ENCODE results near the gene RASD1.

DNA sequence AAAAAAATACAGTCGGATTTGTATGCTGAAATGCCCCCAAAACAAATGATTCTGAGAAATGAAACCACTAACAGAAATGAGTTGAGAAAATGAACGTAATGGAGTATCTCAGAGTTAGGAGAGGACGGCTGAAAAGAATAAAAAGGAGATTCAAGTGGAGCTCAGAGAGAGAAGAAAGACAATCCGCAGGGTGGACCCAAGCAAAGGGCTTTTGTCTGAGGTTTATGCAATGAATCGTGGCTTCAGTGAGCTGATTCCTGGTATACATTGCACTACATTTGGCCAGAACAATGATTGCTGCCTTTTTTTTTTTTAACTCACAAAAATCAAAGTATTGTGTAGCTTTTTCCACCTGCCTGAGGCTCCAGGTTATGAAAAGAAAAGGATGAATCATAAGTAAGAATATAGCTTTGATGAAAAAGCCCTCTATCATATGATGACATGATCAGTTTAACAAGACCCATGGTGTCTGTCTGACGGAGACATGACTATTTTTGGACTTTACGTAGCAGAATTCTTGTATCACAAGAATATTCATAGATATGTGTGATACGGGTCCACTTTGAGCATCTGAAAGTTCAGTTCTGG lies 23.8 kb downstream of the RASD1 start:
- TF ChIP-seq EZH2 (IDR thresholded peaks at IDR 0.05; ENCODE audit: insufficient read depth, poor library complexity, severe bottlenecking) (no peak), EZH2phosphoT487 (IDR thresholded peaks at IDR 0.05; ENCODE audit: insufficient read depth, low read depth) (no peak)
